Inflammatory macrophage (primary cell): ENCODE measurements around the gene WRAP53.

Experiments used
- DNase-seq, 2 donors: peaks; one replicate each; pipeline ENCODE4 v3.0.0-alpha.2; 2020 to 2022

The WRAP53 gene

DNA sequence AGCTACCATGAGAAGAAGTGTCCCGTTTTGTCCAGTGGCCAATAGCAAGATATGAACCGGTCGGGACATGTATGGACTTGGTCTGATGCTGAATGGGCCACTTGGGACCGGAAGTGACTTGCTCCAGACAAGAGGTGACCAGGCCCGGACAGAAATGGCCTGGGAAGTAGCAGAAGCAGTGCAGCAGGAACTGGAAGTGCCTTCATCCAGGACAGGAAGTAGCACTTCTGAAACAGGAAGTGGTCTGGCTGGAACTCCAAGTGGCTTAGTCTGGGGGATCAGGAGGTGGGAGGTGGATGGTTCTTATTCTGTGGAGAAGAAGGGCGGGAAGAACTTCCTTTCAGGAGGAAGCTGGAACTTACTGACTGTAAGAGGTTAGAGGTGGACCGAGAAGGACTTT lies 22.0 kb downstream of the WRAP53 start:
- peak; percentile 45 to 70 for DNase-seq

DNA sequence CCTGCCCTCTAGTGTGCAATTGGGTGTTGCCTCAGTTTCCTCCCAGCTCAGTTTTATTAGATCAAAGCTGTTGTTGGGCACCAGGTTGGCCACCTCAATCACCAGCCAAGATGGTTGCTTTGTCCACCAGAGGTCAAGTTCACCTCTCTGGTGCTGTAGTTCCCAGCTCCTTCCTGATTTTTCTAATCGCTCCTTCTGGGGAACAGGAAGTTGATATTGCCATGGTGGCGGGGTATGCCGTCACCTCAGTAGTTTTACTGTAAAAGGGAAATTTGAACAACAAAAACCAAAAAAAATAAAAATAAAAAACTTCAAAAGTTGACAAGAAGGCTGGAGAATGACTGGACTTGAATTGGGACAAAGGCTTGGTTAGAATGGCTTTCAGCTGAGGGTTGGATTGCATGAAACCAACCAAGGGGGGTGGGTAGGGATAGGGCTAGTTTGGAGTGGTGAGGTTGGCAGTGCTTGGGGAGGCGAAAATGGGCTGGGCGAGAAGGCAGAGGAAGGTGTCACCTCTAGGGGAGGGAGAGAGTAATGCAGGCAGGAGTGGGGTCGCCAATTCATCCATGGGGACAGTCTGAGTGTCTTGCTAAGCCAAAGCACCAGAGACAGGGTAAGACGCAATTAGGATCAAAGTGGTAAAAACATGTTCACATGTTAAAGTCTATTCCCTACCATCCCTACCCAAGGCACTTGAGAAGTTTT lies 22.9 kb downstream of the WRAP53 start:
- DNase-seq: peak; percentile 25 to 46

DNA sequence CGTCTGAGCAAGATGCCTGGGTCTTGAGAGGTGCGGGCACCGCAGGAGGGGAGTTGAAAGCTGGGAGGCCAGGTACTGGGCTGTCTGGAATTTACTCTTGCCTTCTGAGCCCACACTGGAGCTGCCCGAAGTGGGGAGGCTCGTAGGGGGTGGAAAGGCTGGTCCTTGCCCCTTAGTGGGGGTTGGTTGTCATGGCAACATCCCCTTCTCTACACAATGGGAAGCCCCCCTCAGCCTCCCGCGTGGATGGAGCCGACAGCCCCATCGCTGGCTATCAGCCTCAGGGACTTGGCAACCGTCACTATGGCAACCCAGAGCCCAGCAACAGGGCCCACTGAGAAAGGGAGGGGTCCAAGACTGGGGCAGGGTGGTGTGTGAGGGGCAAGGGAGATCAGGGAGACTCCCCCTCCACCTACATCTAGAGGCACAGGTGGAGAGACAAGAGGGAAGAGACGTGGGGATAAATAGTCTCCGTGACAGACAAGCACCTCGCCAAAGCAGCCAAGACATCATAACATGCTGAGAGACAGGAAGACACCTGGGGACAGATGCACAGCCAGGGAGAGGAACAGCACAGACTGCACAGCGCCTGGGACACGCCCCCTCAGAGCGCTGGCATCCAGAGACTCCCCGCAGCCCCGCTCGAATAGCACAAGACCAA lies 24.0 kb downstream of the WRAP53 start:
- no peak for DNase-seq

DNA sequence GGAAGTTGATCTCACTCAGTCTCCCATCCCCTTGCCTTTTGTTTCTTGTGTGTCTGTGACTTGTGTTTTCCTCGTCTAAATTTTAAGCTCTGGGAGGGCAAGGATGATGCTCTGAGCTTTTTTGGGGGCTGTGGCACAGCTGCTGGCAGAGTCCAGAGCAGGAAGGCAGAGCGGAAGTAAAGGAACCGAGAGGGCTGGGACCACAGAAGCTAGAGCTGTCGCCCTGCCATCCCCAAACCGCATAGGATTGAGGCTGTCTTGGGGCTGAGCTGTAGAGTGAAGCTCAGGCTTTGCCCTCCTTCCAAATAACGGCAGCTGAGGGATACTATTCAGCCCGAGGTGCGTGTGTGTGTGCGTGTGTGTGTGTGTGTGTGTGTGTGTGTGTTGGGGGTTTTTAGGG lies 25.5 kb downstream of the WRAP53 start:
- DNase-seq: peak in 1 of 2 donors; percentile 22

DNA sequence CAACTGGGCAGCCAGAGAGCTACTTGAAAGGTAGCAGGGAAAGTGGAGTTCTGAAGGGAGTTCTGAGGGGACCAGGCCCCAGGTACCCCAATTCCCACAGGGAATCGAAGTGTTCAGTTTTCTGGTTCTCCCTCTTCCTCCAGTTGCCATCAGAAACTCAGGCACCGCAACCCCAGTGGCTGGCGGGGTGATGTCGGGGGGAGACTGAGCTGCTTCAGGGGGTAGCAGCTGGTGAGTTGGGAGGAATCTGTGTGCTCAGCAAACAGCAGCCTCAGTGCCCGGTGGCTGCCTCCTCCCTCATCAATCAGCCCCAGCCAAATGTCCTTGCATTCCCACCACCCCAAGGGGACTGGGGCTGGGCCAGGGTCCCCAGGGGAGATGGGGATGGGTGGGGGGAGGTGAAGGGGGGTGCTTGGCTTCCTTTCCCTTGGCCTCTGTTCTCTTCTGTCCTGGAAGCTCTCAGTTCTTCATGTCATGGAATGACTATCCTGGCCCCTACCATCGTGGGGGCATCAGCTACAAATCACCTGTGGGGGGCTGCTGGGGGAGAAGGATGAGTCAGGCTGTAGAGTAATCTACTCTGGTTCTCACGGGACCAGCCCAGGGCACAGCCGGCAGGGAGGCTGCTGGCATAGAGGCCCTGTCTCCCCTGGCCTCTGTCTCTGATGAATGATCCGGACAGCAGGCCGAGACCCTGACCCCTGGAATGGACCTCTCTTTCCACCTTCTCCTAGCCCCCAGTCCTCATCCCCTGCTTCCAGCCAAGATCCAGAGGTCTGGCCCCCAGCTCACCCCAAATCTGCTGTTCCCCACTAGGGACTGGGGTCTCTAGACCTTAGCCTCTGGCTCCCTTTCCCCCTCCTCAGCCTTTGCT lies 26.7 kb downstream of the WRAP53 start:
- no peak for DNase-seq

- no peak for DNase-seq
These were observed 27.9 kb downstream of the WRAP53 start for GRCh38 chr17:7715936-7716886.

DNA sequence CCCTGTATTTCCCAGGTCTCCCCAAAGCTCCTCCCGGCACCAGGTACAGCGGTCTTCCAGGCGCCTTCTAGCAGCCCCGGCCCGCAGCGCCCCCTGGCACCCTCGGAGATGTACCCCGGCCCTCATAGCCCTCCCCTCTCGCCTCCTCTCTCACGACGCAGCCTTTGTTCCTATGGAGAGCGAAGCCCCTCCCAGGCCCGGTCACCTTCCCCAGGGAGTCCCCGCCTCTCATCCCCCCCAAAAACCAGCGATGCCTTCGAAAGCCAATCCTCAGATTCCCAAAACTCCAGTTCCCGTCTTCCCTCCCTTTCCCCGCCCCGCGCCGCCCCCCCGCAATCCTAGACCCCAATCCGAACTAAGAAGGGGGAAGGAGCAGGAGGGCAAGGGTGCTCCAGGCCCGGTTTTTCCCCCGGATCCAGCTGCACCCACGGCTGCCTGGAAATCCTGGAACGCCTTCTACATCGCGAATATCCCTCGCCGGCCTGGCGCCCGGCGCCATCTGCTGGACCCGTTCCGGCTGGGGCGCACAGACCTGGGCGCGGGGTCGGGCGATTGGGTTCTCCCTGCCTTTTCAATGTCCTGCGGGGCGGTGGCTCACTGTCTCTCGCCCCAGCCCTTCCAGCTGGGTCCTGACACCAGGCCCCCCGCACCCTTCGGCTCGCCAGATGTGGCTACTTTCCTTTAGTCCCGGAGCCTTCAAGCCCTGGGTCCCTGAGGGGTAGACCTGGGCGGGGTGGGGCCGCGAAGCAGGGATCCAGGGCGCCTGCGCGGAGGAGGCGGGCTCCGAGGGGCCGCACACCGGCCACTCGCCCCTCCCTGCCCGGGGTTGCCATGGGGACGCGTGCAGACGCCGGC lies 28.9 kb downstream of the WRAP53 start, which contains the start of gene DNAH2:
Gene DNAH2 (plus strand): TSS at position 844 of the 855 bp plus-strand sequence. CDS start 1,991 bp downstream, outside the sequence.
- DNase-seq: peak; percentile 35 to 36

DNA sequence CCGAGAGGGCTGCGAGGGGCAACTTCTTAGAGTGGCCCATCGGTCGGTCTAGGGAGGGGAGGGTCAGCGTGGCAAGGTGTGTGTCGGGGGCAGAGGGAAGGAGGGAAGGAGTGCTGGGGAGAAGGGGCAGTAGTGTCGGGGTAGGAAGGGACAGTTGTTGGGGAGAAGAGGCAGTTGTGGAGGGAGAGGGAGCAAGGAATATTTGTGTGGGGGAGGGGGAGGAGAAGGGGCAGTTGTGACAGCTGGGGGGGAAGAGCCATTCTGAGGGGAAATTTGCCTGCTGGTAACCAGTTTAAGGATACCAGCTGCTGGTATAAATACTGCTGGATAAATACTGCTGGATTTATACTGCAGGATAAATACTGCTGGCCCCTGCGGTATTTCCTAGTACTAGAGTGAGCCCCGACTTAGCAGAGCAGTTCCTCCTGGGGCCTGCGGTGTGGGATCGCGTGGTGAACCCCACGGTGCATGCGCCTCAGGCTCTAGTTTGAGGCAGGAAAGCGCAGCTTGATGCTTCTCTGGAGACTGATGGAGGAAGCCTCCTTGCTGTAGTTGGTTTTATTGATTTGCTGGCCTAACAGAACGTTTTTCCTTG lies 29.6 kb downstream of the WRAP53 start:
- DNase-seq: peak; percentile 57 to 68

DNA sequence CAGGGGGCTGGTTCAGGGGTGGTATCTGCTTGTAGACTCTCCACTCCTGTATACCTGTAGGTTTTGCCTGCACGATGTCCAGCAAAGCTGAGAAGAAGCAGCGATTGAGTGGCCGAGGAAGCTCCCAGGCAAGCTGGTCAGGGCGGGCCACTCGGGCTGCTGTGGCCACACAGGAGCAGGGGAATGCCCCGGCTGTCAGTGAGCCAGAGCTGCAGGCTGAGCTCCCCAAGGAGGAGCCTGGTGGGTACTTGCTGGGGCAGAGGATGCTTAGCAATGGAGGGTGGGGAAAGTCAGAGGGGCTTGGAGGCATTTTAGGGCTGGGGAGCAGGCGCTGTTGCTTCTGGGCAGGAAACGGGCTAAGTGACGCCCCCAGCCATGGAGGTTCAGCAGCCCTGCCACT lies 31.4 kb downstream of the WRAP53 start:
- no peak for DNase-seq

DNA sequence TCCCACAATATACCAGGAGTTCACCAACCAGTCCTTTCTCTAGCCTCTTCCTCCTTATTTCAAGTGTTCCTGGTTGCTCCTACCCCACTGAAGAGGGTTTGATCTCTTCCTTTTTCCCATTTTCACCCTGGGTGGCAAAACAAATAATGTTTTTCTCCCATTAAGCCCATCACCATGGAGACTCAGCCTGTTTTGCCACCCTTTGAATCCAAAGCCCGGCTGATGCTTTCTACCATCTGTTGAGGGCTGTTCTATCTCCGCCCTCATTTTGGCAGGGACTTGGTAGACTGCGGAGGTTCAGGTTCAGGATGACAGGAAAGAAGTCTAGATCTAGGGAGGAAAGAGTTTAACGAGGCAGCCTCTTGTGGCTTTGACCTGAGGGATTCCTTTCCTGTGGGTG lies 31.8 kb downstream of the WRAP53 start:
- no peak for DNase-seq

GRCh38 chr17:7721612-7722011 lies 33.3 kb downstream of the WRAP53 start:
- no peak for DNase-seq

GRCh38 chr17:7727886-7728285 lies 39.6 kb downstream of the WRAP53 start:
- DNase-seq: no peak

- peak; percentile 60 to 78 for DNase-seq
These were observed 41.5 kb downstream of the WRAP53 start for GRCh38 chr17:7729816-7730215.

DNA sequence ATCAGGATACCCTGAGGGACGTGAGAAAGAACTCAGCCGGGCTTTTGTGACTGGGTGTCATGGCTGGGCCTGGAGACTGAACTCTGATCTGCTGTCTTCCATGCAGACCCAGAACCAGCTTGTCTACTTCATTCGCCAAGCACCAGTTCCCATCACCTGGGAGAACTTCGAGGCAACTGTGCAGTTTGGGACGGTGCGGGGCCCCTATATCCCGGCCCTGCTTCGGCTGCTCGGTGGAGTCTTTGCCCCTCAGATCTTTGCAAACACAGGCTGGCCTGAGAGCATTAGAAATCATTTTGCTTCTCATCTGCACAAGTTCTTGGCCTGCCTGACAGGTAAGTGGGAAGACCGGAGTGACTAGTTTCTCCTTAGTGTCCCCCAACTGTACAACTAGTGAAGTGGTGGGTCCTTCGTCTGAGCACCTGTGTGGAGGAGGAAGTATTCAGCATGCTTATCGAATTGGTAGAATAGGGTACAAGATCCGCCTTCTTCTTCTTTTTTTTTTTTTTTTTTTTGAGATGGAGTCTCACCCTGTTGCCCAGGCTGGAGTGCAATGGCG lies 44.8 kb downstream of the WRAP53 start:
- no peak for DNase-seq

GRCh38 chr17:7737601-7738000 lies 49.3 kb downstream of the WRAP53 start:
- DNase-seq: no peak

DNA sequence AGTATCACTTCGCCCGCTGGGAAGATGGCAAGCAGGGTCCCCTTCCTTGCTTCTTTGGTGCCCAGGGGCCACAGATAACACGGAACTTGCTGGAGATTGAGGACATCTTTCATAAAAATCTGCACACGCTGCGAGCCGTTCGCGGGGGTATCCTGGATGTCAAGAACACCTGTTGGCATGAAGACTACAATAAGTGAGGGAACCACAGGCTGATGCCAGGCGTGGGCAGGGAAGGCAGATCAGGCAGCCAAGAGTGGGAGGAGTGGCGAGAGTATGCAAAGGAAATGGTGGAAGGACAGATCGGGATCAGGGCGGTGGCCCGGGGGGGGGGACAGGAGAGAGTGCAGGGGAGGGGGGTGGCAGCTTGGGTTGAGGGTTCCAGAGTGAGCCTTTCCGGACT lies 51.5 kb downstream of the WRAP53 start:
- DNase-seq: no peak

DNA sequence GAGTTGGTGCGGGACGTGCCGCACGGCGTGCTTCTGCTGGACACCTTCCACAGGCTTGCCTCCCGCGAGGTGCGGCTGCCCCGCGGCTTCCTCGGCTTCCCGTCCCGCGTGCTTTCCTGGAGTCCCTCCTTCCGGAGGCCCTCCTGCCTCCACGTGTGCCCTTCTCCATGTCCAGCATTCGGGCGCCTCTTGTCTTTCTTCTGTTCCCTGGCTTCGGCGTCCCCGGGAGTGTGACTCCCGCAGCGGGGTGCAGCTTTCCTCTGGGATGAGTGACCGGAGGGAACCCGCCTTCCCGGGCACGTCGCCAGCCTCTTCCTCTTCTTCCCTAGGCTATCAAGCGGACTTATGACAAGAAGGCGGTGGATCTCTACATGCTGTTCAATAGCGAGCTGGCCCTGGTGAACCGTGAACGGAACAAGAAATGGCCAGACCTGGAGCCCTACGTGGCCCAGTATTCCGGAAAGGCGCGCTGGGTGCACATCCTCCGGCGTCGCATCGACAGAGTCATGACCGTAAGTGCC lies 52.3 kb downstream of the WRAP53 start:
- no peak for DNase-seq

- no peak for DNase-seq
These were observed 54.5 kb downstream of the WRAP53 start for GRCh38 chr17:7742729-7743128.

- DNase-seq: no peak
These were observed 56.1 kb downstream of the WRAP53 start for GRCh38 chr17:7744416-7744815.
